ENCODE data around the gene UBA3. TPM values are rescaled to one million over a fixed set of nuclear protein-coding genes. Genes with fewer than 3 reads are reported as not detected.

The UBA3 gene
- total and polyA plus RNA-seq, 2 of the 13 experiments (the other 11 are each of a cell fraction or from before 2014, with no cell fraction given) = 40.7 to 49.0 TPM

DNA sequence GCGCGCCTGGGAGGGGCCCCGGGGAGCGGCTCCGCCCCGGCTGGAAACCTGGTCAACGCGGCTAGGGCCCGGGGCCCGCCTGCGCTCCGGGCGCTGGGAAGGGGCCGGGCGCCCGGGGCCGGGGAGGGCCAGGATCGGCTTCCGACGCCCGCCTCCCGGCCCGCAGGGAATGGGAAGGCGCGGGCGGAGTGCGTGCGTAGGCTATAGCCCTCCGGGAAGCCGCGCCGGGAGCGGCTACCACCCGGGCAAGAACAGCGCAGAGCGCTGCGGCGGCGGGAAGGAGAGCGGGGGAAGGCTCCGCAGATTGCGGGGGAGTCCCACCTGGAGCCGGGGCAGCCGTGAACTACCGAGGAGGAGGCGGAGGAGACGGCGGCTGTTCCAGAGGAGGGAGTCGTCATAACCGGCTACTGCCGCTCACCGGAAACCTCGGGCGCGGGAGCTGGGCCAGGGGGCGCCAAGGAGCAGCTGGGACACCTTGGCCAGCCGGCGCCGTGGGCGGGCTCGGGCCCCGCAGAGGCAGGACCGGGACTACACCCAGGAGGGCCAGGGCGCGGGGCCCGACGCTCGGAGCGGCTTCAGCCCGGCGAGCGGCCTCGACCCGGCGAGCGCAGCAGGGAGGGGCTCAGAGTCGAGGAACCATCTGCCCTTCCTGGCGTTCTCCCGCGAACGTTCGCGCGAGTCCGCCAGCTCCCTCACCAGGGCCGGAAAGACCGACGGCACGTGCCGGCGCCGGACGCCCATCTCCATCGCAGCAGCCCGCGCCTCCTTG is 66.7 kb downstream of the UBA3 start, which contains the start of gene EOGT (continued):
- TF ChIP-seq, protein P1, sequence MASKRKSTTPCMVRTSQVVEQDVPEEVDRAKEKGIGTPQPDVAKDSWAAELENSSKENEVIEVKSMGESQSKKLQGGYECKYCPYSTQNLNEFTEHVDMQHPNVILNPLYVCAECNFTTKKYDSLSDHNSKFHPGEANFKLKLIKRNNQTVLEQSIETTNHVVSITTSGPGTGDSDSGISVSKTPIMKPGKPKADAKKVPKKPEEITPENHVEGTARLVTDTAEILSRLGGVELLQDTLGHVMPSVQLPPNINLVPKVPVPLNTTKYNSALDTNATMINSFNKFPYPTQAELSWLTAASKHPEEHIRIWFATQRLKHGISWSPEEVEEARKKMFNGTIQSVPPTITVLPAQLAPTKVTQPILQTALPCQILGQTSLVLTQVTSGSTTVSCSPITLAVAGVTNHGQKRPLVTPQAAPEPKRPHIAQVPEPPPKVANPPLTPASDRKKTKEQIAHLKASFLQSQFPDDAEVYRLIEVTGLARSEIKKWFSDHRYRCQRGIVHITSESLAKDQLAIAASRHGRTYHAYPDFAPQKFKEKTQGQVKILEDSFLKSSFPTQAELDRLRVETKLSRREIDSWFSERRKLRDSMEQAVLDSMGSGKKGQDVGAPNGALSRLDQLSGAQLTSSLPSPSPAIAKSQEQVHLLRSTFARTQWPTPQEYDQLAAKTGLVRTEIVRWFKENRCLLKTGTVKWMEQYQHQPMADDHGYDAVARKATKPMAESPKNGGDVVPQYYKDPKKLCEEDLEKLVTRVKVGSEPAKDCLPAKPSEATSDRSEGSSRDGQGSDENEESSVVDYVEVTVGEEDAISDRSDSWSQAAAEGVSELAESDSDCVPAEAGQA (IDR thresholded peaks at IDR 0.05; ENCODE audit: low read depth) = no peak
- TF ChIP-seq, protein P1 (CRISPR knock-in tag; IDR thresholded peaks at IDR 0.05; ENCODE audit: borderline replicate concordance) = peak; percentile 54; the same call in 1 of the 2 replicates
- TF ChIP-seq, protein P2, sequence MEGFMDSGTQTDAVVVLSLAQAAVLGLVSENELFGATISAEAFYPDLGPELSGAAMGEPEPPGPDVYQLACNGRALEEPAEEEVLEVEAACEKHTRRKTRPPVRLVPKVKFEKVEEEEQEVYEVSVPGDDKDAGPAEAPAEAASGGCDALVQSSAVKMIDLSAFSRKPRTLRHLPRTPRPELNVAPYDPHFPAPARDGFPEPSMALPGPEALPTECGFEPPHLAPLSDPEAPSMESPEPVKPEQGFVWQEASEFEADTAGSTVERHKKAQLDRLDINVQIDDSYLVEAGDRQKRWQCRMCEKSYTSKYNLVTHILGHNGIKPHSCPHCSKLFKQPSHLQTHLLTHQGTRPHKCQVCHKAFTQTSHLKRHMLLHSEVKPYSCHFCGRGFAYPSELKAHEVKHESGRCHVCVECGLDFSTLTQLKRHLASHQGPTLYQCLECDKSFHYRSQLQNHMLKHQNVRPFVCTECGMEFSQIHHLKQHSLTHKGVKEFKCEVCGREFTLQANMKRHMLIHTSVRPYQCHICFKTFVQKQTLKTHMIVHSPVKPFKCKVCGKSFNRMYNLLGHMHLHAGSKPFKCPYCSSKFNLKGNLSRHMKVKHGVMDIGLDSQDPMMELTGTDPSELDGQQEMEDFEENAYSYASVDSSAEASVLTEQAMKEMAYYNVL (CRISPR knock-in tag; IDR thresholded peaks at IDR 0.05; ENCODE audit: borderline replicate concordance) = peak; percentile 55; the same call in 1 of the 2 replicates
- TF ChIP-seq ZNF605 (CRISPR knock-in tag; IDR thresholded peaks at IDR 0.05) (no peak; the same call in none of the 2 replicates), MZF1 (CRISPR knock-in tag; IDR thresholded peaks at IDR 0.05; ENCODE audit: borderline replicate concordance) (no peak), RFXAP (CRISPR knock-in tag; IDR thresholded peaks at IDR 0.05; ENCODE audit: borderline replicate concordance) (peak; percentile 32; the same call in 1 of the 2 replicates), ATM (IDR thresholded peaks at IDR 0.05; ENCODE audit: borderline replicate concordance) (no peak)
- TF ChIP-seq, protein P3, sequence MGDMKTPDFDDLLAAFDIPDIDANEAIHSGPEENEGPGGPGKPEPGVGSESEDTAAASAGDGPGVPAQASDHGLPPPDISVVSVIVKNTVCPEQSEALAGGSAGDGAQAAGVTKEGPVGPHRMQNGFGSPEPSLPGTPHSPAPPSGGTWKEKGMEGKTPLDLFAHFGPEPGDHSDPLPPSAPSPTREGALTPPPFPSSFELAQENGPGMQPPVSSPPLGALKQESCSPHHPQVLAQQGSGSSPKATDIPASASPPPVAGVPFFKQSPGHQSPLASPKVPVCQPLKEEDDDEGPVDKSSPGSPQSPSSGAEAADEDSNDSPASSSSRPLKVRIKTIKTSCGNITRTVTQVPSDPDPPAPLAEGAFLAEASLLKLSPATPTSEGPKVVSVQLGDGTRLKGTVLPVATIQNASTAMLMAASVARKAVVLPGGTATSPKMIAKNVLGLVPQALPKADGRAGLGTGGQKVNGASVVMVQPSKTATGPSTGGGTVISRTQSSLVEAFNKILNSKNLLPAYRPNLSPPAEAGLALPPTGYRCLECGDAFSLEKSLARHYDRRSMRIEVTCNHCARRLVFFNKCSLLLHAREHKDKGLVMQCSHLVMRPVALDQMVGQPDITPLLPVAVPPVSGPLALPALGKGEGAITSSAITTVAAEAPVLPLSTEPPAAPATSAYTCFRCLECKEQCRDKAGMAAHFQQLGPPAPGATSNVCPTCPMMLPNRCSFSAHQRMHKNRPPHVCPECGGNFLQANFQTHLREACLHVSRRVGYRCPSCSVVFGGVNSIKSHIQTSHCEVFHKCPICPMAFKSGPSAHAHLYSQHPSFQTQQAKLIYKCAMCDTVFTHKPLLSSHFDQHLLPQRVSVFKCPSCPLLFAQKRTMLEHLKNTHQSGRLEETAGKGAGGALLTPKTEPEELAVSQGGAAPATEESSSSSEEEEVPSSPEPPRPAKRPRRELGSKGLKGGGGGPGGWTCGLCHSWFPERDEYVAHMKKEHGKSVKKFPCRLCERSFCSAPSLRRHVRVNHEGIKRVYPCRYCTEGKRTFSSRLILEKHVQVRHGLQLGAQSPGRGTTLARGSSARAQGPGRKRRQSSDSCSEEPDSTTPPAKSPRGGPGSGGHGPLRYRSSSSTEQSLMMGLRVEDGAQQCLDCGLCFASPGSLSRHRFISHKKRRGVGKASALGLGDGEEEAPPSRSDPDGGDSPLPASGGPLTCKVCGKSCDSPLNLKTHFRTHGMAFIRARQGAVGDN (CRISPR knock-in tag; IDR thresholded peaks at IDR 0.05) = peak; percentile 98
- TF ChIP-seq, protein P4, sequence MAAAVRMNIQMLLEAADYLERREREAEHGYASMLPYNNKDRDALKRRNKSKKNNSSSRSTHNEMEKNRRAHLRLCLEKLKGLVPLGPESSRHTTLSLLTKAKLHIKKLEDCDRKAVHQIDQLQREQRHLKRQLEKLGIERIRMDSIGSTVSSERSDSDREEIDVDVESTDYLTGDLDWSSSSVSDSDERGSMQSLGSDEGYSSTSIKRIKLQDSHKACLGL (CRISPR knock-in tag; IDR thresholded peaks at IDR 0.05) = peak; percentile 94
- TF ChIP-seq, protein P5, sequence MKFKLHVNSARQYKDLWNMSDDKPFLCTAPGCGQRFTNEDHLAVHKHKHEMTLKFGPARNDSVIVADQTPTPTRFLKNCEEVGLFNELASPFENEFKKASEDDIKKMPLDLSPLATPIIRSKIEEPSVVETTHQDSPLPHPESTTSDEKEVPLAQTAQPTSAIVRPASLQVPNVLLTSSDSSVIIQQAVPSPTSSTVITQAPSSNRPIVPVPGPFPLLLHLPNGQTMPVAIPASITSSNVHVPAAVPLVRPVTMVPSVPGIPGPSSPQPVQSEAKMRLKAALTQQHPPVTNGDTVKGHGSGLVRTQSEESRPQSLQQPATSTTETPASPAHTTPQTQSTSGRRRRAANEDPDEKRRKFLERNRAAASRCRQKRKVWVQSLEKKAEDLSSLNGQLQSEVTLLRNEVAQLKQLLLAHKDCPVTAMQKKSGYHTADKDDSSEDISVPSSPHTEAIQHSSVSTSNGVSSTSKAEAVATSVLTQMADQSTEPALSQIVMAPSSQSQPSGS (CRISPR knock-in tag; IDR thresholded peaks at IDR 0.05) = peak; percentile 31; the same call in 1 of the 2 replicates
